Spleen (tissue), 10 donors: ENCODE data around the gene CKAP2L. TPM values are rescaled to one million over a fixed set of nuclear protein-coding genes. Genes with fewer than 3 reads are reported as not detected.

ENCODE experiments used
- polyA plus RNA-seq, 3 donors: library from polyadenylated mRNA; stranded (reverse); fragments of 200-250 nt; gene quantifications; one replicate each; pipeline ENCODE4 v1.2.1, GENCODE V29; 2013
- total RNA-seq, 7 donors: library from RNA; depleted of rRNA in 3 of 7; stranded (reverse); fragments of >200 nt in 3 of 7; fragmentation: NEBNext Ultra II Directional in 4 of 7; extraction: Animal tissue kit (Norgen Biotek cat#: 25700) in 4 of 7; gene quantifications; one replicate each; pipeline versions ENCODE4 v1.1.0 to v1.2.1, GENCODE V29; 2016 to 2021
- donor health status: healthy with polysubstance abuse.
- donor health status: DM: no; HTN: no; CAD: no; lungs with moderate emphysema.
- donor health status: DM: no; HTN: no; CAD: no.
- donor health status: Bipolar disorder and iron deficiency.
- donor health status: healthy.
- donor health status: DM: no; HTN: no; CAD: no.
- donor health status: DM: yes; HTN: yes; CAD: no.

The CKAP2L gene
- total and polyA plus RNA-seq, 10 donors, result 0.20 to 3.5 (median 1.5) TPM

Other genes with a start within 250 kb of the CKAP2L start
- 10 to 100 TPM; 17.4 to 31.8 (median 19.4) TPM for gene POLR1B, start 222.1 kb downstream of the CKAP2L start, total RNA-seq
- gene POLR1B, start 222.1 kb downstream of the CKAP2L start, polyA plus RNA-seq, result 1 to 10 TPM; 4.9 to 9.1 (median 7.2) TPM
- gene CHCHD5, start 180.0 kb downstream of the CKAP2L start, total RNA-seq, result 10 to 100 TPM; 11.9 to 22.4 (median 16.1) TPM
- gene CHCHD5, start 180.0 kb downstream of the CKAP2L start, polyA plus RNA-seq, result 10 to 100 TPM; 21.5 to 34.8 (median 31.9) TPM
- 10 to 100 TPM; 49.0 to 83.6 (median 69.9) TPM for gene SLC20A1, start 118.7 kb downstream of the CKAP2L start, total RNA-seq
- 10 to 100 TPM; 15.4 to 24.5 (median 17.8) TPM for gene SLC20A1, start 118.7 kb downstream of the CKAP2L start, polyA plus RNA-seq
- gene NT5DC4, start 43.6 kb downstream of the CKAP2L start, total RNA-seq, result 1 to 10 TPM in 6 of 7 donors, under 1 TPM in 1; 0.28 to 3.8 (median 2.2) TPM
- gene NT5DC4, start 43.6 kb downstream of the CKAP2L start, polyA plus RNA-seq, result under 1 TPM; 0.47 to 0.83 (median 0.72) TPM
- under 1 TPM in 5 of 7 donors, not detected in 2; 0.22 to 0.98 (median 0.70) TPM for gene IL1A, start 19.9 kb upstream of the CKAP2L start, total RNA-seq
- gene IL1A, start 19.9 kb upstream of the CKAP2L start, polyA plus RNA-seq, result 1 to 10 TPM in 1 of 3 donors, under 1 TPM in 2; 0.21 to 1.6 (median 0.67) TPM
- gene IL1B, start 72.2 kb upstream of the CKAP2L start, total RNA-seq, result 10 to 100 TPM in 6 of 7 donors, 1 to 10 TPM in 1; 6.9 to 81.9 (median 16.1) TPM
- 1 to 10 TPM; 3.4 to 5.4 (median 5.1) TPM for gene IL1B, start 72.2 kb upstream of the CKAP2L start, polyA plus RNA-seq
- gene IL37, start 146.6 kb upstream of the CKAP2L start, total RNA-seq, result not detected
- not detected for gene IL37, start 146.6 kb upstream of the CKAP2L start, polyA plus RNA-seq
- not detected for gene IL36G, start 213.4 kb upstream of the CKAP2L start, total RNA-seq
- gene IL36G, start 213.4 kb upstream of the CKAP2L start, polyA plus RNA-seq, result under 1 TPM in 1 of 3 donors, not detected in 2; 0.09 TPM
- gene IL36A, start 240.8 kb upstream of the CKAP2L start, total RNA-seq, result not detected
- gene IL36A, start 240.8 kb upstream of the CKAP2L start, polyA plus RNA-seq, result under 1 TPM in 1 of 3 donors, not detected in 2; 0.26 TPM